Sigmoid colon (tissue), 4 donors: ENCODE measurements around the gene ARRB1.

Experiments
- CTCF ChIP-seq, 4 experiments: fragments of 450-650 bp in 3 of 4; fragments of 200-600 bp in 1 of 4; IDR thresholded peaks; one replicate each; pipeline ENCODE4 v1.5.1; 2016 to 2019; ENCODE audit warnings: antibody characterized with exemption in 4 of 4, mild to moderate bottlenecking in 3 of 4, moderate library complexity in 2 of 4
- EP300 ChIP-seq, 4 donors: sonication (generic); formaldehyde crosslinking; IDR thresholded peaks; one replicate each; pipeline ENCODE4 v1.6.1; 2017; ENCODE audit warnings: antibody characterized with exemption in 4 of 4
- POLR2A ChIP-seq, 2 donors: fragments of 450-650 bp; IDR thresholded peaks; one replicate each; pipeline ENCODE4 v1.6.1; 2016; ENCODE audit warnings: antibody characterized with exemption in 2 of 2, mild to moderate bottlenecking in 2 of 2, moderate library complexity in 2 of 2
- POLR2AphosphoS5 ChIP-seq, 4 donors: sonication (generic); formaldehyde crosslinking; IDR thresholded peaks; one replicate each; pipeline ENCODE4 v1.6.1; 2017; ENCODE audit warnings: antibody characterized with exemption in 4 of 4

GRCh38 chr11:75293903-75294302 is 57.6 kb downstream of the ARRB1 start:
- TF ChIP-seq CTCF (IDR thresholded peaks at IDR 0.05) (no peak), EP300 (IDR thresholded peaks at IDR 0.05) (no peak), POLR2A (IDR thresholded peaks at IDR 0.05) (no peak), POLR2AphosphoS5 (IDR thresholded peaks at IDR 0.05) (no peak)
